Prostate gland (tissue), 2 donors: ENCODE results near the gene CRK. TPM values are rescaled to one million over a fixed set of nuclear protein-coding genes. Genes with fewer than 3 reads are reported as not detected.
A peak's percentile ranks its signal among the peaks of the same experiment; 100 is the strongest.

Experiments used
- DNase-seq: peaks from one replicate; pipeline ENCODE4 v3.0.0-alpha.2; 2019; ENCODE audit warnings: low spot score
- H3K27ac ChIP-seq, 2 donors: fragments of 200-600 bp; sonication (generic); 2 replicates each; pipeline ENCODE4 v1.5.1; 2017 to 2019
- H3K27me3 ChIP-seq: fragments of 200-600 bp; sonication (generic); replicated peaks from 2 replicates; pipeline ENCODE4 v1.5.1; 2019; ENCODE audit not compliant: insufficient read depth
- H3K36me3 ChIP-seq, 2 donors: fragments of 200-600 bp; sonication (generic); 1 replicate in 1 of 2; 2 replicates in 1 of 2; pipeline versions ENCODE4 v1.5.1 to v1.8.1; 2017 to 2019
- H3K4me1 ChIP-seq: fragments of 200-600 bp; sonication (generic); replicated peaks from 2 replicates; pipeline ENCODE4 v1.5.1; 2019
- H3K4me3 ChIP-seq, 2 donors: fragments of 200-600 bp; sonication (generic); 2 replicates each; pipeline ENCODE4 v1.5.1; 2017 to 2019
- H3K9me3 ChIP-seq: fragments of 200-600 bp; sonication (generic); 2 replicates; pipeline ENCODE4 v1.5.1; 2017
- POLR2A ChIP-seq: fragments of 450-650 bp; IDR thresholded peaks from one replicate; pipeline ENCODE4 v1.6.1; 2016; ENCODE audit warnings: antibody characterized with exemption, mild to moderate bottlenecking
- POLR2AphosphoS5 ChIP-seq: sonication (generic); formaldehyde crosslinking; IDR thresholded peaks from one replicate; pipeline ENCODE4 v1.6.1; 2017; ENCODE audit warnings: antibody characterized with exemption
- WGBS: methylation state at CpG from one replicate; pipeline ENCODE4 v1.1.5; 2018; 5-methylcytosine and 5-hydroxymethylcytosine counted together
- intact Hi-C: fragments of 100-400 bp; cut with DNase I; formaldehyde crosslinking; loops from one replicate; pipeline ENCODE4 v1.14.2; 2022
- total RNA-seq, 2 donors: library from RNA; depleted of rRNA; stranded (reverse); fragments of >200 nt; gene quantifications; one replicate each; pipeline ENCODE4 v1.1.0, GENCODE V29; 2016
- TF ChIP-seq, protein P1 (sequence below), 4 experiments: fragments of 200-600 bp in 2 of 4; fragments of 450-650 bp in 2 of 4; sonication (generic) in 2 of 4; IDR thresholded peaks; 1 replicate in 3 of 4; 2 replicates in 1 of 4; pipeline ENCODE4 v1.5.1; 2016 to 2019; ENCODE audit warnings: antibody characterized with exemption in 4 of 4, mild to moderate bottlenecking in 2 of 4, moderate library complexity in 2 of 4

Gene CRK
- 10 to 100 TPM; 52.6 to 77.7 TPM for total RNA-seq

GRCh38 chr17:1455797-1456599 lies at the start of gene CRK:
Gene CRK, minus strand, starts transcription at chr17:1456232. Its CDS starts 115 bp downstream, at chr17:1456117.
- no peaks in the 10 kb centered on the region for H3K27me3 ChIP-seq
- no peaks in the 10 kb centered on the region for H3K9me3 ChIP-seq
- WGBS, result under 1% methylated on average over 62 of the region's 93 CpGs
- peak; percentile 95 for DNase-seq
- H3K4me1 ChIP-seq, result peaks cover 9% of the 10 kb centered on the region
- peak within 1 kb of the TSS; percentile 92 to 97 for H3K27ac ChIP-seq
- intact Hi-C loops, result loop anchor here (1.0 to 10.0 kb wide), 3 partner anchors 56 to 89 kb away; partner anchors contain the start of genes INPP5K and YWHAE
- H3K36me3 ChIP-seq, result no peaks in the 10 kb centered on the region
- peak within 1 kb of the TSS; percentile 94 to 99 for H3K4me3 ChIP-seq
- TF ChIP-seq POLR2AphosphoS5 (peak; percentile 95), POLR2A (peak; percentile 96)
- TF ChIP-seq, protein P1, sequence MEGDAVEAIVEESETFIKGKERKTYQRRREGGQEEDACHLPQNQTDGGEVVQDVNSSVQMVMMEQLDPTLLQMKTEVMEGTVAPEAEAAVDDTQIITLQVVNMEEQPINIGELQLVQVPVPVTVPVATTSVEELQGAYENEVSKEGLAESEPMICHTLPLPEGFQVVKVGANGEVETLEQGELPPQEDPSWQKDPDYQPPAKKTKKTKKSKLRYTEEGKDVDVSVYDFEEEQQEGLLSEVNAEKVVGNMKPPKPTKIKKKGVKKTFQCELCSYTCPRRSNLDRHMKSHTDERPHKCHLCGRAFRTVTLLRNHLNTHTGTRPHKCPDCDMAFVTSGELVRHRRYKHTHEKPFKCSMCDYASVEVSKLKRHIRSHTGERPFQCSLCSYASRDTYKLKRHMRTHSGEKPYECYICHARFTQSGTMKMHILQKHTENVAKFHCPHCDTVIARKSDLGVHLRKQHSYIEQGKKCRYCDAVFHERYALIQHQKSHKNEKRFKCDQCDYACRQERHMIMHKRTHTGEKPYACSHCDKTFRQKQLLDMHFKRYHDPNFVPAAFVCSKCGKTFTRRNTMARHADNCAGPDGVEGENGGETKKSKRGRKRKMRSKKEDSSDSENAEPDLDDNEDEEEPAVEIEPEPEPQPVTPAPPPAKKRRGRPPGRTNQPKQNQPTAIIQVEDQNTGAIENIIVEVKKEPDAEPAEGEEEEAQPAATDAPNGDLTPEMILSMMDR (IDR thresholded peaks at IDR 0.05), result peak in 2 of 4 experiments; percentile 20 to 35

DNA sequence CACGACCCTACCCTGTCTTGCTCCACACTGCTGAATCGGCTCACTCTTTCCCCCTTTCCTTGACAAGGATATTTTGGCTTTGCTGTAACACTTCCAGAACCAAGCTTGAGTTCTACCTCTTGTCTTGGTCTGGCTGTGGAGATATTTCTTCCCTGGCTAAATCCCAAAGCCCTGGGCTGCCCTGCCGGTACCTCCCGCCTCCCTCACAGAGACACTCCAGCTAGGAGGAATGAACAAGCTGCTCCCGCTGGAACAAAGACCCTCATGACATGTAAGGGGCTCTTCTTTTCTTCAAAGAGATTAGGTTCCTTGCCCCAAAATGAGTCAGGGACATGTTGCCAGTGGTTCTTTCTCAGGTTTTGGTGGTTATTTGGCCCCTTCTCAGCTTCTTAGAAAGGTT lies 49.6 kb upstream of the CRK start:
- Histone ChIP-seq H3K27me3 (no peaks in the 10 kb centered on the region), H3K36me3 (peaks cover 0 to 4% of the 10 kb centered on the region in 2 donors), H3K9me3 (no peaks in the 10 kb centered on the region), H3K4me1 (no peaks in the 10 kb centered on the region), H3K4me3 (no peak overlapping the region), H3K27ac (no peak overlapping the region)
- WGBS, result 82% methylated on average over 5 of the region's 5 CpGs
- no peak for DNase-seq
- TF ChIP-seq, protein P1 (IDR thresholded peaks at IDR 0.05), result no peak
- TF ChIP-seq POLR2A (no peak), POLR2AphosphoS5 (no peak)
- intact Hi-C loops, result no loop called here

DNA sequence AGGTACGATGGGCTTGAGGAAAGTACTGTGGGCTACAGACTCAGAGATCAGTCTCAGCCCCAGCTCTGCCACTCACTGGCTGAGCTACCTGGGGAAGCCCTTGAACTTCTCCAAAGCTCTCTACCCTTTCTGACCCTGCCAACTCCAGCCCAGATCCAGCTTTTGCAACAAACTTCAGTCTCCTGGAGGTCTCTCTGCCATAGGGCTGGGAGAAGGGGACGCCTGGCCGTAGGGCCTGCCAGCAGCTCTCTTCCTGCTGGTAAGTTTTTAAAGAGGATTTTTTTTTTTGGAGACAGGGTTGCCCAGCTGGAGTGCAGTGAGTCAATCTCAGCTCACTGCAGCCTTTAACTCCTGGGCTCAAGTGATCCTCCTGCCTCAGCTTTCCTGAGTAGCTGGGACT lies 48.8 kb upstream of the CRK start:
- intact Hi-C loops, result no loop called here
- no peaks in the 10 kb centered on the region for H3K27me3 ChIP-seq
- TF ChIP-seq, protein P1 (IDR thresholded peaks at IDR 0.05), result no peak
- no peak for TF ChIP-seq POLR2AphosphoS5
- TF ChIP-seq POLR2A, result no peak
- peaks cover 0 to 4% of the 10 kb centered on the region in 2 donors for H3K36me3 ChIP-seq
- H3K4me1 ChIP-seq, result no peaks in the 10 kb centered on the region
- no peaks in the 10 kb centered on the region for H3K9me3 ChIP-seq
- no peak for DNase-seq
- no peak overlapping the region for H3K4me3 ChIP-seq
- 80% methylated on average over 3 of the region's 3 CpGs for WGBS
- H3K27ac ChIP-seq, result no peak overlapping the region

GRCh38 chr17:1503699-1504098 lies 47.7 kb upstream of the CRK start:
- Histone ChIP-seq H3K4me3 (no peak overlapping the region), H3K9me3 (no peaks in the 10 kb centered on the region), H3K4me1 (no peaks in the 10 kb centered on the region), H3K27me3 (no peaks in the 10 kb centered on the region), H3K27ac (no peak overlapping the region), H3K36me3 (peaks cover 0 to 4% of the 10 kb centered on the region in 2 donors)
- no peak for DNase-seq
- whole genome bisulfite sequencing, result 84% methylated on average over 10 of the region's 10 CpGs
- intact Hi-C loops, result no loop called here
- no peak for TF ChIP-seq POLR2AphosphoS5
- TF ChIP-seq POLR2A, result no peak
- TF ChIP-seq, protein P1 (IDR thresholded peaks at IDR 0.05), result no peak

GRCh38 chr17:1498869-1499268 lies 42.8 kb upstream of the CRK start:
- Histone ChIP-seq H3K27ac (no peak overlapping the region), H3K4me3 (no peak overlapping the region), H3K27me3 (no peaks in the 10 kb centered on the region), H3K36me3 (no peaks in the 10 kb centered on the region), H3K9me3 (no peaks in the 10 kb centered on the region), H3K4me1 (peaks cover 7% of the 10 kb centered on the region)
- TF ChIP-seq POLR2A (no peak), POLR2AphosphoS5 (no peak)
- TF ChIP-seq, protein P1 (IDR thresholded peaks at IDR 0.05), result no peak
- no peak for DNase-seq
- intact Hi-C loops, result no loop called here
- 82% methylated on average over 9 of the region's 9 CpGs for WGBS
